NCI-H2196 treated with DMSO at 0.1 percent for 48 hours (cell line): Measurements from ENCODE around the gene HP1BP3.

ENCODE experiments used
- DNase-seq: peaks from one replicate; lab custom pipeline; 2025; ENCODE audit not compliant: unreplicated experiment; lab: John Stamatoyannopoulos, UW

HP1BP3 gene

DNA sequence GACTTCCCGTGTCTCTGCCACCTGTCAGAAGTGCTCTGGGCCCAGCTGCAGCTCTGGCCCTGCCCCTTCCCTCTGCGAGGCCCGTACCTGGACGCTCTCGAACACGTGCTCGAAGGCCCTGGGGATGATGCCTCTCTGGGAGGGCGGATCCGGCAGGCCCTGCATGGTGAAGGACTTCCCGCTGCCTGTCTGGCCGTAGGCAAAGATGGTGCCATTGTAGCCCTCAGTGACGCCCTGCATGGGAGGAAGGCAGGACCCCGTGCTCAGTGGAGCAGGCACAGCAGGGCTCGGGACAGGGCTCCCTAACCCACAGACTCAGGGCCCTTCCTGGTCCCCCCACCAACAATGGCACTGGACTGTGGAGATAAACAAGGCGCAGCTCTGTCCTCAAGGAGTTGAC lies 71.7 kb downstream of the HP1BP3 start:
- DNase-seq: no peak

- DNase-seq: no peak
Measured at GRCh38 chr1:20713440-20713839, 73.7 kb downstream of the HP1BP3 start.

- DNase-seq: no peak
Measured at GRCh38 chr1:20712215-20712577, 74.9 kb downstream of the HP1BP3 start.

DNA sequence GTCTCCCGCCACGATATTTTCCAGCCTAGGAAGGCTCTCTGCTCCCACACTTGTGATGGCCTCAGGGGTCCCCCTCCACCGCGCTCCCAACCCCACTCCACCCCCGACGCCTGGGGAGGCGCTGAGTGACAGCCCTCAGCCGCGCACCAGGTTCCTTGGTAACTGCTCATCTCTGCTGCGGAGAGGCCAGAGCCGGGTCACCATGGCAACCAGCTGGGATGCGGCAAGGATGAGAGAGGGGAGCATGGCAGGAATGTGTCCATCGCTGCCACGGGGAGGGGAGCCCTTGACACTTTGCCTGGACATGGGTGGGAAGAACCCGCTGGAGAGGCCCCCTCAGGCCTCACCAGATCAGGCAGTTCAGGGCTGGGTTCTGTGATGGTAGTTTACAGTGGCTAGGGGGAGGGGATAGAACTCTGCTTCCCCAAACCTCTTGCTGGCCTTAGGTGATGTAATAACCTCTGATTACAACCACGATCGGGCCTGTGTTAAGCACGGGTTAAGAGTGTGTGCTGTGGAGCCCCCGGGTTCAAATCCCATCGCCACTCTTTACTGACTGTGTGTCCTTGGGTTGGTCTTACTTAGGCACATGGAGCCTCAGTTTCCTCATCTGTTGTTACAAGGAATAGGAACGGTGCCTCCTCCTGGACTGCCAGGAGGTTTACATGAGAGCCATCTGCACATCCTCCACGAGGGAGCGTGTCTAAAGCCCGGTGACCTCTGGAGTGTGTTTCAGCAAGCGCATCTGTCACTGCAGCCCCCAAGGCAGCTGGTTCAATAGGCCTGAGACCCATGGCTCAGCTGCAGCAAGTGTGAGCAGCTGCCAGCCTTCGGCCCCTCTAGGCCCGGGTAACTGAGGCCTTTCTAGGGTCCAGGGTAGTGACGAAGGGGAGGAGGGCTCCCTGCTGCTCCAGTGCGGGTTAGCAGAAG lies 75.6 kb downstream of the HP1BP3 start:
- no peak for DNase-seq

DNA sequence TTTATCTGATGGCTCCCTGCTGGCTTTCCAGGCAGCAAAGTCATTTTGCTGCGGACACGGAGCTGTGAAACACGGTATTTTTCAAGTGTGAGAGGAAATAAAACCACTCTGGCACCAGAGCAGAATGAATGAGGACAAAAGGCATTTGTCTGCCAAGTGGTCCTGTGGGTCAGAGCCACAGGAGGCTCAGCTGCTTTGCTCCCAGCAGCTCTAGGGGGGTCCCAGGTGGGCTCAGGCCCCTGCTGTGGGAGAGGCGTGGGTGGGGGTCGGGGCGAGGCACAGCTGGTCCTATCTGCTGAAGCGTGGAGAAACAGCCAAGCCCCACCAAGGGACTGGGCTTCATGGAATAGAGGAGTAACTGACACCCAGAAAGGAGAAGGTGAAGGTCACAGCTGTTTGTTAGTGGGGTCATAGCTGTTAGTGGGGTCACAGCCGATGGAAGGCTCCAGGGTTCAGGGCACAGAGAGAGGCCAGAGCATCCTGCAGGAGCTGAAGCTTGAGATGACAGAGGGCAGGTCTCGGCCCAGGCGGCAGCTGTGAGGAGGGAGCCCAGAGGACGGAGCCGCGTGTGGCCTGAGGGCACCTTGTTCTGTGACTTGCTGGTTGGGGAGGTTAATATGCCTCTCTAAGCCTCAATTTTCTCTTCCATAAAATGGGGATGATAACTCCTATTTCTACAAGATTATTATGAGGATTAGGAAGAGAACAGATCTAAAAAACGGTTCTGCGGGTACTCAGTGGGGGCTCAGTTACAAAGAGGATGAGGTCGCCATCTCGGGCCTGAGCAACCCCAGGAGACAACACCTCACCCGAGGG lies 76.4 kb downstream of the HP1BP3 start:
- no peak for DNase-seq

- no peak for DNase-seq
Measured at GRCh38 chr1:20709868-20710267, 77.2 kb downstream of the HP1BP3 start.

DNA sequence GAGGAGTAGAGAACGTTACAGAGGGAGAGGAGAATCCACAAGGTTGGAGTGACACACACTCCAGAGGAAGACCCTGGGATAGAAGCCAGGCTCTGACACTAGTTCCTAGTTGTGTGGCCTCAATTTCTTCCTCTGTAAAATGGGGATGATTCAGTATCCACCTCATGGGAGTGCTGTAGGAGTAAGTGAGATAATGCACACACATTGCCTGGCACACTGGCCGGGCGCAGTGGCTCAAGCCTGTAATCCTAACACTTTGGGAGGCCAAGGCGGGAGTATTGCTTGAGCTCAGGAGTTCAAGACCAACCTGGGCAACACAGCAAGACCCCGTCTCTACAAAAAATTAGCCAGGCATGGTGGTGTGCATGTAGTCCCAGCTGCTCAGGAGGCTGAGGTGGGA lies 78.2 kb downstream of the HP1BP3 start:
- DNase-seq: no peak

DNA sequence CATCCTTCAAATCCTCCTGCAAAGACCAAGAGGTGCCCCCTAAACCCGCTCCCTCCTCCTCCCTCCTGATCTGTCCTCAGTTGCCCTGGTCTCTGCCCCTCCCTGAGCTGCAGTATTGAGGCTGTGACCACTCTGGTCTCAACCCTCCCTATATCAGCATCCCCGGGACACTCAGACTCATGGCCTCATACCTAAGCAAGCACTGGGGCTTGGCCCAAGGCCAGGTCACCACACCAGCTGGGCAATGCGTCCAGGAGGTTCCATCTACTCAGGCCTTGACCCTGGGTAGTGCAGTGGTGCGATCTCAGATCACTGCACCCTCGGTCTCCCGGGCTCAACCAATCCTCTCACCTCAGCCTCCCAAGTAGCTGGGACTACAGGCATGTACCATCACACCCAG lies 79.0 kb downstream of the HP1BP3 start:
- no peak for DNase-seq

DNA sequence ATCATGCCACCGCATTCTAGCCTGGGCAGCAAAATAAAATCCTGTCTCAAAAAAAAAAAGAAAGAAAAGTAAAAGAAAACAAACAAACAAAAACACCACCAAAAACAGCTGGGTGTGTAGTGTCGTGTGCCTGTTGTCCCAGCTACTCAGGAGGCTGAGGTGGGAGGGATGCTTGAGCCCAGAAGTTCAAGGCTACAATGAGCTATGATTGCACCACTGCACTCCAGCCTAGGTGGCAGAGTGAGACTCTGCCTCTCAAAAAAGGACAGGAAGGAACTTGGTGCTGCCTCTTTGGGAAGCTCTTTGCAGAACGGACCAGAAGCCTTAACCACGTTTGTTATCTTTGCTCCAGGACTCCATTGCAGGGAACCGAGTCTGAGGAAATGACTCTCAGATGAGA lies 80.3 kb downstream of the HP1BP3 start:
- DNase-seq: no peak

GRCh38 chr1:20705203-20705755 lies 81.8 kb downstream of the HP1BP3 start:
- no peak for DNase-seq

- no peak for DNase-seq
Measured at GRCh38 chr1:20704390-20705202, 82.5 kb downstream of the HP1BP3 start.

DNA sequence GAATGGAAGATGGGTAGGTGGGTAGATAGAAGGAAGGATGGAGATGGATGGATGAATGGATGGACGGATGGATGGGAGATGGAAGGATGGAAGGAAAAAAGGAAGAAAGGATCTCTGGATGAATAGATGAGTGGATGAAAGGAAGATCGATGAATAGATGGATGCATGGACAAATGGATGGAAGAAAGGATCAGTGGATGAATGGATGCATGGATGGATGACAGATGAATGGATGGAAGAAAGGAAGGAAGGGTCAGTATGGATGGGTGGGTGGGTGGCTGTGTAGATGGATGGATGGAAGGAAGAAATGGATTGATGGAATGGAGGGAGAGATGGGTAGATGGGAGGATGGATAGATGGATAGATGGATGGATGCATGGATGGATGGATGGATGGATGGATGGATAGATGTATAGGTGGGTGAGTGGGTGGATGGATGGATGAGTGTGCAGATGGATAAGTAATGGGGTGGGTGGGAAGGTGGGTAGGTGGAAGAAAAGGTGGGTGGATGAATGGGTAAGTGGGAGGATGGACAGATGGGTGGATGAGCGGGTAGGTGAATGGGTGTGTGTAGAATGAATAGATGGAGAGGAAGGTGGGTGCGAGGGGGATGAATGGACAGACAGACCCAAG lies 83.9 kb downstream of the HP1BP3 start:
- DNase-seq: no peak

DNA sequence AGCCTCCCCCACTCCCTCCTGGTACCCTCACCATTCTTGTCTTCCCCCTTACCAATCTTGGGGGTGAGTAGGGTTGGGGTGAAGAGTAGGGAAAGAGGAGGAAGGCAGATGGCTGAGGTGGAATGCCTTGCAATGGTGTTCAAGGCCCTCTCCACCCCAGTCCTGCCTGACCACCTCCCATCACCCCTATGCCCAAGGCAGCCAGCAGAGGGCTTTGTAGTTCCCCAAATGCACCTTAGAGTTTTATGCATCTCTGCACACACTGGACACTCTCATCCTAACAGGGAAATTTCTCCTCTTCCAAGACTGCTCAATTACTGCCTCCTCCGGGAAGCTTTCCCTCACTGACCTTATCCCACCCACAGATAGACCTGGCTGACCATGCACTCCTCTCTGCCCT lies 84.7 kb downstream of the HP1BP3 start:
- no peak for DNase-seq

- DNase-seq: no peak
Measured at GRCh38 chr1:20701847-20702246, 85.3 kb downstream of the HP1BP3 start.

- DNase-seq: no peak
Measured at GRCh38 chr1:20701446-20701845, 85.7 kb downstream of the HP1BP3 start.

DNA sequence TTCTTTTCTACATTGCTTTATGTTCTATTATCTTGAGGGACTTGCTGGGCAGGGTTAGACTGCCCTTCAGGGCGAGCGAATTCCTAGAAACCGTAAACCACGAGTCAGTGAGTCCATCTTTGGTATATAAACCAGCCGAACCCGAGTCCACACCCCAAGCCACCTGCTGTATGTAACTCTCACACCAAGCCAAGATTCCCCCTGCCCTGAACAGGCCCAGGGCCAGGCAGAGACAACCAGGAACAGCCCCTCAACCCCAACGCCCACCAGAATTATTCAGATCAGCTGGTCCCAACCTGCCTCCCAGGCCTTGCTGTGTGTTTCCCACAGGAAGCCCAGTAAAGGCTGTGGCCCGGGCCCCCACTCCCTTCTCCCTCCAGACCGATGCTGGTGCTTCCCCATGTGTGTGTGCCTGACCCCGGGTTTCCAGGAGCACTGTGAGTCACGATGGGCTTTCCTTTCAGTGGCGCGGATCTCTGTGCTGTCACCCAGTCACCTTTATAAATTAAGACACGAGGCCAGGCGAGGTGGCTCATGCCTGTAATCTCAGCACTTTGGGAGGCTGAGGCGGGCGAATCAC lies 86.4 kb downstream of the HP1BP3 start:
- no peak for DNase-seq

DNA sequence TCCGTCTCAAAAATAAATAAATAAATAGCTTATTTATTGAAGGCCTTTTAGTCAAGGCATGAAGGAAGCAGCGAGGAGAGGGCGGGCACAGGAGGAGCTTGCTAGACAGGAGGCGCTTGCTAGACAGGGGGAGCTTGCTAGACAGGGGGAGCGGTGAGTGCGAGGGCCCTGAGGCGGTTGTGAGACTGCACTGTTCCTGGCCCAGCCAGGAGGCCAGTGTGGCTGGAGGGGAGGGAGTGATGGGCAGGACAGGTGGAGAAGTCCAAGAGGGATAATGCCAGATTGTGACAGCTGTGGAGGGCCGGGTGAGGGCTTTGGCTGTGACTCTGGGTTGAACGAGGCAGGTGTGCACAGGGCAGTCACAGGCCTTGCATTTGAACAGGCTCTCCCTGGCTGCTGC lies 87.5 kb downstream of the HP1BP3 start:
- no peak for DNase-seq

GRCh38 chr1:20698195-20698910 lies 88.8 kb downstream of the HP1BP3 start:
- no peak for DNase-seq

DNA sequence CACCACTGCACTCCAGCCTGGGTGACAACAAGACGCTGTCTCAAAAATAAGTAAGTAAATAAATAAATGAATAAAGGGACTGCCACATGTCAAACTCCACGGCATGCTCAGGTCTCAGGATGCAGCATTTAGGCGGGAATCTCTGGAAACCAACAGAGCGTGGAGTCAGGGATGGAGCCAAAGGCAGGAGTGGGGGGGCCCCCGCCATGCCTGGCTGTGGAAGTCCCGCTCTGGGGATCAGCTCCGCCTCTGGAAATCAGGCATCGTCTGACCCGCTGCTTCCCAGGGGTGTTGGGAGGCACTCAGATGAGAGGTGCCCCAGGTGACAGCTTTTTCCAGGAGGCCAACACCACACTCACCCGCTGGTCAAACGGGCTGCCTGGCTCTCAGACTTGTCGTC lies 89.5 kb downstream of the HP1BP3 start:
- DNase-seq: no peak
